Panc1 (cell line): Measurements from ENCODE around the gene ASB6. TPM values are rescaled to one million over a fixed set of nuclear protein-coding genes. Genes with fewer than 3 reads are reported as not detected.

Experiments used
- ATAC-seq: fragments of 200-7000 bp; cut with Tn5 transposase; 2 replicates; pipeline ENCODE4 v1.9.1; 2020; ENCODE audit warnings: mild to moderate bottlenecking, moderate library complexity
- BruUV-seq: library from RNA; stranded (reverse); fragments of 400-500 nt; replicated peaks from 2 replicates; lab custom pipeline; 2021; lab: Mats Ljungman, UMichigan
- CTCF ChIA-PET: fragments of 300-600 bp; sonication (Branson Sonifier 250); formaldehyde crosslinking; loops from one replicate; lab custom pipeline; 2022; ENCODE audit warnings: antibody characterized with exemption; lab: Charles Lee
- POLR2A ChIA-PET: fragments of 300-600 bp; sonication (Branson Sonifier 250); formaldehyde crosslinking; loops from one replicate; lab custom pipeline; 2022; ENCODE audit warnings: antibody characterized with exemption; lab: Charles Lee
- DNase-seq: peaks from one replicate; pipeline ENCODE4 v3.0.0-alpha.2; 2010; ENCODE audit warnings: low read depth, low spot score
- H3K27ac ChIP-seq: 2 replicates; pipeline ENCODE4 v1.5.1; 2011; ENCODE audit warnings: mild to moderate bottlenecking, low read length, inconsistent platforms
- H3K27me3 ChIP-seq: fragments of 200-500 bp; sonication (Bioruptor generic); 2 replicates; pipeline ENCODE4 v1.6.0; 2014; ENCODE audit warnings: low read length, inconsistent platforms; ENCODE audit not compliant: control insufficient read depth, insufficient read depth
- H3K36me3 ChIP-seq: fragments of 200-500 bp; sonication (Bioruptor generic); 2 replicates; pipeline ENCODE4 v1.5.1; 2014; ENCODE audit warnings: inconsistent platforms, mild to moderate bottlenecking, low read length, moderate library complexity; ENCODE audit not compliant: control insufficient read depth, insufficient read depth
- H3K4me1 ChIP-seq: 2 replicates; pipeline ENCODE4 v1.5.1; 2011; ENCODE audit warnings: inconsistent platforms, mild to moderate bottlenecking, low read length, moderate library complexity; ENCODE audit not compliant: control insufficient read depth, insufficient read depth
- H3K4me3 ChIP-seq, 2 experiments: 2 replicates each; pipeline ENCODE4 v1.5.1; 2011 to 2012; ENCODE audit warnings: low read depth in 2 of 2, low read length in 2 of 2, mild to moderate bottlenecking in 2 of 2, inconsistent platforms in 1 of 2, moderate library complexity in 1 of 2
- H3K9me3 ChIP-seq: fragments of 200-500 bp; sonication (Bioruptor generic); 2 replicates; pipeline ENCODE4 v1.5.1; 2014; ENCODE audit warnings: low read depth, mild to moderate bottlenecking, inconsistent platforms, low read length, moderate library complexity; ENCODE audit not compliant: control insufficient read depth, insufficient read depth
- POLR2AphosphoS5 ChIP-seq: IDR thresholded peaks from 2 replicates; pipeline ENCODE4 v1.6.1; 2012; ENCODE audit warnings: mild to moderate bottlenecking, low read depth, low read length, moderate library complexity
- SIN3A ChIP-seq: IDR thresholded peaks from 2 replicates; pipeline ENCODE4 v1.6.1; 2012; ENCODE audit warnings: low read depth, mild to moderate bottlenecking, low read length, moderate library complexity, borderline replicate concordance; ENCODE audit not compliant: insufficient read depth
- TCF7L2 ChIP-seq: IDR thresholded peaks from 2 replicates; pipeline ENCODE4 v1.6.1; 2011; ENCODE audit warnings: mild to moderate bottlenecking, low read depth, low read length, inconsistent platforms
- in situ Hi-C: cut with HindIII; loops from 2 replicates; pipeline ENCODE4 v1.10.0; 2016; ENCODE audit warnings: low sequenced_read_pairs, low pct_unique_long_range_greater_than_20kb
- intact Hi-C: fragments of 100-400 bp; cut with micrococcal nuclease; formaldehyde crosslinking; loops from one replicate; pipeline ENCODE4 v1.10.0; 2022; ENCODE audit not compliant: unreplicated experiment
- total RNA-seq: library from RNA; stranded (reverse); gene quantifications from one replicate; pipeline ENCODE4 v1.2.1, GENCODE V29; 2021; ENCODE audit not compliant: unreplicated experiment
- TF ChIP-seq, protein P1 (sequence below): fragments of 450-650 bp; IDR thresholded peaks from 2 replicates; pipeline ENCODE4 v1.5.1; 2017; ENCODE audit warnings: mild to moderate bottlenecking
- TF ChIP-seq, protein P2 (sequence below), 2 experiments: IDR thresholded peaks; 2 replicates each; pipeline ENCODE4 v1.6.1; 2011 to 2012; ENCODE audit warnings: low read depth in 2 of 2, control low read depth in 1 of 2, low read length in 1 of 2, mild to moderate bottlenecking in 1 of 2, moderate library complexity in 1 of 2; ENCODE audit not compliant: insufficient read depth in 1 of 2

The ASB6 gene
- total RNA-seq, 1 experiment from 2014 or later = 14.3 TPM

DNA sequence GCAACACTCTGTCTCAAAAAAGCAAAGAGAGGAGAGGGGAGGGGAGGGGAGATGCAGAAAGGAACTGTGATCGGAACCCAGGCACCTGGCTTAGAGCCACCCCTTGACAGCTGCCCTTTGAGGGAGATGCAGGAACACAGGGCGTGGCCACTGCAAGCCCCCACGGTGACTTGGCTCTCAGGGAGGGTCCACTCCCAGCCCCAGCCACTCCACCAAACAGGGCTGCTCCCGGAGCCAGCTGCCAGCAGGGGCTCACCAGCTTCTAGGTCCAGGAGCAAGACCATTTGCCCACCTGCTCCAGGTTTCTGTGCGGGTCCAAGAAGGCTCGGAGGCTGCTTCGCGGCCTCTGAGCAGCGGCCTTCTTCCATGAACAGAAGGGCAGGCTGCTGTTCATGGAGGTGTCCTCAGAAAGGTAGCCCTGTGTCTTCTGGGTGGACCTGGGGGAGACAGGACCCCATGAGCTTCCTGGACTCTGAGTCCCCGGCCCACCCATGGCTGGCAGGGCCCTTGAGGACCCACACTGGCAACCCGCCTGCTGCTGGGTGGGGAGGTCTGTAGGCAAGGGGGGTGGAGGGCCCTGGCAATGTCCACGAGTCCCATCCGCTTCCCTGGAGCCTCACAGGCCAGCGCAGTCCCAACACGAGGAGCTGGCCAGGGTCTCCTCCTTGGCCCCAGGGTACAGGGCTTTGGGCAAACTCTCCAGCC lies 29.0 kb downstream of the ASB6 start:
- TF ChIP-seq TCF7L2 (no peak), POLR2AphosphoS5 (no peak), SIN3A (no peak)
- TF ChIP-seq, protein P1, sequence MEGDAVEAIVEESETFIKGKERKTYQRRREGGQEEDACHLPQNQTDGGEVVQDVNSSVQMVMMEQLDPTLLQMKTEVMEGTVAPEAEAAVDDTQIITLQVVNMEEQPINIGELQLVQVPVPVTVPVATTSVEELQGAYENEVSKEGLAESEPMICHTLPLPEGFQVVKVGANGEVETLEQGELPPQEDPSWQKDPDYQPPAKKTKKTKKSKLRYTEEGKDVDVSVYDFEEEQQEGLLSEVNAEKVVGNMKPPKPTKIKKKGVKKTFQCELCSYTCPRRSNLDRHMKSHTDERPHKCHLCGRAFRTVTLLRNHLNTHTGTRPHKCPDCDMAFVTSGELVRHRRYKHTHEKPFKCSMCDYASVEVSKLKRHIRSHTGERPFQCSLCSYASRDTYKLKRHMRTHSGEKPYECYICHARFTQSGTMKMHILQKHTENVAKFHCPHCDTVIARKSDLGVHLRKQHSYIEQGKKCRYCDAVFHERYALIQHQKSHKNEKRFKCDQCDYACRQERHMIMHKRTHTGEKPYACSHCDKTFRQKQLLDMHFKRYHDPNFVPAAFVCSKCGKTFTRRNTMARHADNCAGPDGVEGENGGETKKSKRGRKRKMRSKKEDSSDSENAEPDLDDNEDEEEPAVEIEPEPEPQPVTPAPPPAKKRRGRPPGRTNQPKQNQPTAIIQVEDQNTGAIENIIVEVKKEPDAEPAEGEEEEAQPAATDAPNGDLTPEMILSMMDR = no peak
- TF ChIP-seq, protein P2, sequence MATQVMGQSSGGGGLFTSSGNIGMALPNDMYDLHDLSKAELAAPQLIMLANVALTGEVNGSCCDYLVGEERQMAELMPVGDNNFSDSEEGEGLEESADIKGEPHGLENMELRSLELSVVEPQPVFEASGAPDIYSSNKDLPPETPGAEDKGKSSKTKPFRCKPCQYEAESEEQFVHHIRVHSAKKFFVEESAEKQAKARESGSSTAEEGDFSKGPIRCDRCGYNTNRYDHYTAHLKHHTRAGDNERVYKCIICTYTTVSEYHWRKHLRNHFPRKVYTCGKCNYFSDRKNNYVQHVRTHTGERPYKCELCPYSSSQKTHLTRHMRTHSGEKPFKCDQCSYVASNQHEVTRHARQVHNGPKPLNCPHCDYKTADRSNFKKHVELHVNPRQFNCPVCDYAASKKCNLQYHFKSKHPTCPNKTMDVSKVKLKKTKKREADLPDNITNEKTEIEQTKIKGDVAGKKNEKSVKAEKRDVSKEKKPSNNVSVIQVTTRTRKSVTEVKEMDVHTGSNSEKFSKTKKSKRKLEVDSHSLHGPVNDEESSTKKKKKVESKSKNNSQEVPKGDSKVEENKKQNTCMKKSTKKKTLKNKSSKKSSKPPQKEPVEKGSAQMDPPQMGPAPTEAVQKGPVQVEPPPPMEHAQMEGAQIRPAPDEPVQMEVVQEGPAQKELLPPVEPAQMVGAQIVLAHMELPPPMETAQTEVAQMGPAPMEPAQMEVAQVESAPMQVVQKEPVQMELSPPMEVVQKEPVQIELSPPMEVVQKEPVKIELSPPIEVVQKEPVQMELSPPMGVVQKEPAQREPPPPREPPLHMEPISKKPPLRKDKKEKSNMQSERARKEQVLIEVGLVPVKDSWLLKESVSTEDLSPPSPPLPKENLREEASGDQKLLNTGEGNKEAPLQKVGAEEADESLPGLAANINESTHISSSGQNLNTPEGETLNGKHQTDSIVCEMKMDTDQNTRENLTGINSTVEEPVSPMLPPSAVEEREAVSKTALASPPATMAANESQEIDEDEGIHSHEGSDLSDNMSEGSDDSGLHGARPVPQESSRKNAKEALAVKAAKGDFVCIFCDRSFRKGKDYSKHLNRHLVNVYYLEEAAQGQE (IDR thresholded peaks at IDR 0.05; ENCODE audit: insufficient read depth in 1 of 2, low read depth in 2 of 2, low read length in 1 of 2) = no peak
- ATAC-seq (no peak), DNase-seq (no peak)
- BruUV-seq = no TSS peak
- no peak overlapping the region for H3K27ac ChIP-seq
- no peaks in the 10 kb centered on the region for H3K27me3 ChIP-seq
- in situ Hi-C loops = no loop called here
- H3K4me3 ChIP-seq = no peak overlapping the region
- ChIA-PET POLR2A (no interaction called here), CTCF (no interaction called here)
- H3K4me1 ChIP-seq = peaks cover 18% of the 10 kb centered on the region
- no peaks in the 10 kb centered on the region for H3K36me3 ChIP-seq
- H3K9me3 ChIP-seq = no peaks in the 10 kb centered on the region
- intact Hi-C loops = loop anchor here (10.0 kb wide), 1 partner anchor 478 kb away; no protein-coding TSS in a partner anchor

DNA sequence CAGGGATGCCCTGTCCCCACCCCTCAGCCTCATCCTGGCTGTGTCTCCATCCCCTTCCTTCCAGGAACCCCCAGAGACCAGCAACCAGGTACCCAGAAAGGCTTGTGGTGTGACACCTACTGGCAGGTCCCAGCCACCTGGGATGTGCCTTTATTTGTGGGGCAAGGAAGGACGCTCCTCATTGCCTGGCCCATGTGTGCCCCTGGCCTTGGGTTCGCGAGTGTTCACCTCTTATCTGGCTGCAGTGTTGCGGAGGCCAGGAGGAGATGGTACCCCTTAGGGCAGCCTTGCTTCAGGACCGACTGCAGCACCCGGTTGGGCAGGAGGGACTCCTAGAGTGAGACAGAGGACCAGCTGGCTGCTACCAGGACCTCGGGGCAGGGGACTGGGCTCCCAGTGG lies 29.8 kb downstream of the ASB6 start:
- ATAC-seq (no peak), DNase-seq (no peak)
- Histone ChIP-seq H3K4me1 (peaks cover 22% of the 10 kb centered on the region), H3K4me3 (no peak overlapping the region), H3K27me3 (no peaks in the 10 kb centered on the region), H3K27ac (no peak overlapping the region), H3K36me3 (no peaks in the 10 kb centered on the region), H3K9me3 (no peaks in the 10 kb centered on the region)
- ChIA-PET CTCF (no interaction called here), POLR2A (no interaction called here)
- in situ Hi-C loops = no loop called here
- intact Hi-C loops = loop anchor here (10.0 kb wide), 1 partner anchor 477 kb away; no protein-coding TSS in a partner anchor
- TF ChIP-seq, protein P1 = no peak
- TF ChIP-seq SIN3A = no peak
- no peak for TF ChIP-seq TCF7L2
- TF ChIP-seq, protein P2 (IDR thresholded peaks at IDR 0.05; ENCODE audit: insufficient read depth in 1 of 2, low read depth in 2 of 2, low read length in 1 of 2) = no peak
- no peak for TF ChIP-seq POLR2AphosphoS5
- no TSS peak for BruUV-seq
